ENCODE measurements around the gene IAPP.
A peak's percentile ranks its signal among the peaks of the same experiment; 100 is the strongest.
"Not testable (repeated sequence)": the region's sequence is repeated elsewhere in the genome, so short reads cannot be mapped to it uniquely, and the experiment has no call there.

Gene IAPP

DNA sequence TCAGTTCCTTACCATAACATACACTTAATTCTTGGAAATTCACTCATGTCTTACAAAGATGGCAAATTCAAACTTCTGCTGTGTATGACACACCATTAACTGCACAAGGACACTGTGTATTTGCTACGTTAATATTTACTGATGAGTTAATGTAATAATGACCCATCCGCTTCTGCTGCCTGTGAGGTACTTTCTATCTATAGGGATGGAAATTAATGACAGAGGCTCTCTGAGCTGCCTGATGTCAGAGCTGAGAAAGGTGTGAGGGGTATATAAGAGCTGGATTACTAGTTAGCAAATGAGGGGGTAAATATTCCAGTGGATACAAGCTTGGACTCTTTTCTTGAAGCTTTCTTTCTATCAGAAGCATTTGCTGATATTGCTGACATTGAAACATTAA, at the start of gene IAPP:
IAPP (plus strand) TSS at position 301 of the 400 bp plus-strand sequence. CDS start 450 bp downstream, outside the sequence.
- DNase-seq = no peak

DNA sequence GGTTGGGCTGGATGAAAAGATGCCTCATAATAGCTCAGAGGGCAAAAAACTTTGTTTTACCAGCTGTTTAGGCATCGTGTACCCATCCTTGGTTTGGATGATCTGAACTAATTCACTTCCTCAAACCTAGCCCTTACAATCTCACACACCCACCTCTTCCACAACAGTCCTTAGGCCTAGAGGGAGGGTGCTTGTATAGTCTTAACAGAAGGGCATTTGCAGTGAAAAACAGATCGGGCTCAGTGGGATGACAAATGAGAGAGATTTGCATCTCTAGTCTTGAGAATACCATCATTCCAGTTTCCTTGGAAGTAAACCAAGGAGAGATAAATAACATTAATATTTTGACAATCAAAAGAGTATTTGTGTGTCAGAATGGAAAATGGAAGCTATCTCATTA, 49.0 kb upstream of the IAPP start:
- peak in 1 of 51 donors; percentile 40 for DNase-seq

DNA sequence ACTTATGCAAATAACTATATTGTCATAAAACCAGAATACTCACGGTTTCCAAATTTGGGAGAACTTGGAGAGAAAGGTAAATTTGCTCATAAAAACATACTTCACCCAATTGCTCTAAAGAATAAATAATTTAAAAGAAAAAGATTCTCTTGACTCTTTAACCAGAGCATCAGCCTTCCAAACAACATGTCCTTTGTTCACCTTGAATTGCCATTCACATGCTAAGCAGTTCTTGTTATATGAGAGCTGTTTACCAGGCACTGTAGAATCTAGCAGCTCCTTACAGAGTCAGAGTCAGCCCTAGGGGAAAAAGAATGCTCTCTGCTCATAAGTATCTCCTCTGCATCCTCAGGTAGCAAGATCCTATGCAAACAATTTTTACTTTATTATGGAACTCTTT, 48.2 kb upstream of the IAPP start:
- peak in 4 of 51 donors; percentile 14 to 81 (median 48) for DNase-seq

DNA sequence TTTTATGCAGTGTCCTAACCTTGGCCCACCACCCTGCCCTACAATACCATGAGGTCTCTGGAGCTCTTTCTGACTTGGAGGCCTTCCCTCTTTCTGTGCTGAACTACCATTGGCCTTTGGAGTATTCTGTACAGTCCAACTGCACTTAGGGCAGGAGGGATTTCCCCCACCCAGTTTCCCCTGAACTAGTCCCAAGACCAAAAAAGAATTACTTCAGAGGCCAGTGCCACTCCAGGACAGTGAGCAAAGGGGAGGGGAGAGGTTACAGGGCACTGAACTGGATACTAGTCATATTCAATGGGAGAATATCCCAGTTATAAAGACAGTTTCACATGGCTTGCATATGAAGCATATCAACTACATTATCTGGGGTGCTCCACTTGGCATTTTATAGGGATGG, 44.1 kb upstream of the IAPP start:
- DNase-seq = no peak

DNA sequence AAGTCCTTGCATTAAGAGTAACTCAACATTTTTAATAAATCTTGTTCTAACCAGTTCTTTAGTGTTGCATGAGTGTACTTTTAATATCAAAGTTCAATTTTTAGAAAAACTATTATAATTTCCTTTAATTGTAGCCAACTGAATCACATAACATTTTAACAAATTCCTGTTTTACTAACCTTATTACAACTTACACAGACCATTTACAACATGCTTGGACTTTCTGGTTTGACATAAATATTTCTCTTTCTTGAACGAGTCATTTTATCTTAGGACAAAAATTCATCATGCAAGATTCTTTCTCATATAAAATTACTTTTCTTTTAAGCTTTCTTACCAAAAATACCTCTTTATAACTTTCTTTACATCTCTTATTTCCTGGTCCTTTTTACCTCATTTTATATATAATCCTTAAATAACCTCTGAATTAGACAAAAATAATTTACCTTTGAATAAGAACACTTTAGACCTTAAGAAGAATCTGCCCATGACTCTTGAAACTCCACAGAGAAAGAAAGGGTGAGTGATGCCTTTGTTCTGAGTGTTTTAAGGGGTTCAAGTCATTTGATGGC, 41.9 kb upstream of the IAPP start:
- DNase-seq = no peak

DNA sequence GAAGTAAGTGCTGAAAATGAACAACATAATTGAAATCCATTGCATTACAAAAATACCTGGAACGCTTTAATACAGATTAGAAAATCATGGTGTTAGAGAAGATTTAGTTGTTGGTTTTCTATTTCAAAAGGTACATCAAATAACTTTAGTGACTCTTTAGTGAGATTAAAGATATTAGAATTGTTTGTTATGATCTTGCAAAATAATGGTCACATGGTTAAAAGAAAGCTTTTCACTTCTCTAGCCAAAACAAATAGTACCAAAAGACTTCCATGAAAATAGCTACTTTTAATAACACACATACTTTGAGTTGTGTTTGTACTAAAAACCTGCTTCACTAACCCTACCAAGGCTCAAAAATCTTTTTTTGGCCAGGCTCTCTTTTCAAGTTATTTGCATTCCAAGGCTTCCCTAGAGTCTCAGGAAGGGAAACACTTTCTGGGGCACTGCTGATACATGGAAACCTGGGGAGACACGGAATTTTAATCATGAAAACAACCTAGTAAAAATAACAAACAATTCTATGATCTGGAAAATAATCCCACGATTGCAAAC, 37.9 kb upstream of the IAPP start, which contains the start of gene SLCO1A2:
SLCO1A2 (minus strand) TSS at position 147 of the 555 bp plus-strand sequence. CDS start 270 bp downstream, outside the sequence.
- no peak for DNase-seq

DNA sequence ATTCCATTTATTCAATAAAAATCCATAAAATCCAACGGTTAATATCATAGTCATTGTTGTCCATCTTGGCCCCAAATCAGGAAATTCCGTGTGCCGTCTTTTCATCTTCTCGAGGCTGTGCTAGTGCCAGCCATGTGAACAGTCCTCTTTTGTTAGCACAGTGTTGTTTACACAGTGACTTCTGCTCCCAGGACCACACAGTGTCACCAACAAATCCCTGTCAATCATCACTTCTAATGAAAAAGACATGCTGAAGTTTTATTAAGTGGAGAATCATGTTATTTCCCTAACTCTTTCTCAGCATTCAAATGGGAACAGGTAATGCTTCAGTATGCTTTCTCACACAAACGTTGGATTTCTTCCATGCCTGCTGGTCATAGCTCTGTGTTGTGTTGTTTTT, 36.0 kb upstream of the IAPP start:
- peak in 30 of 51 donors; percentile 2 to 78 (median 31) for DNase-seq

DNA sequence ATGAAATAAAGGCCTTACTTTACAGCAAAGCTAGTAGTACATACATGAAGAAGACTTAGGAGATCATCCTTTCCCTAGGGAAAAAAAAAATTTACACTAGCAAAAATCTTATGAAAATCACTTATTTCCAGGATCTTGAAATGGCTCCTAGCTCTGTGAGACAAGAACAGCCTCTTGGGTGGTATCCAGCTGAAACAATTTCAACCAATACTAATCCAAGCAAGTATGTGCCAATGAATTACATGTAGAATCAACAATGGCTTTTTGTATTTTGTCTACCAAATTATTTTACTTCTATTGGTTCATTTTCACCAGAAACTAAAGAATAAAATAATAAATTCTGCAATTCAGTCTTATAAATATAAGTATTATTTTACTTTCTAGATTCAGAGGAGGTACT, 35.2 kb upstream of the IAPP start:
- DNase-seq = peak in 3 of 51 donors; percentile 12 to 50 (median 17)

DNA sequence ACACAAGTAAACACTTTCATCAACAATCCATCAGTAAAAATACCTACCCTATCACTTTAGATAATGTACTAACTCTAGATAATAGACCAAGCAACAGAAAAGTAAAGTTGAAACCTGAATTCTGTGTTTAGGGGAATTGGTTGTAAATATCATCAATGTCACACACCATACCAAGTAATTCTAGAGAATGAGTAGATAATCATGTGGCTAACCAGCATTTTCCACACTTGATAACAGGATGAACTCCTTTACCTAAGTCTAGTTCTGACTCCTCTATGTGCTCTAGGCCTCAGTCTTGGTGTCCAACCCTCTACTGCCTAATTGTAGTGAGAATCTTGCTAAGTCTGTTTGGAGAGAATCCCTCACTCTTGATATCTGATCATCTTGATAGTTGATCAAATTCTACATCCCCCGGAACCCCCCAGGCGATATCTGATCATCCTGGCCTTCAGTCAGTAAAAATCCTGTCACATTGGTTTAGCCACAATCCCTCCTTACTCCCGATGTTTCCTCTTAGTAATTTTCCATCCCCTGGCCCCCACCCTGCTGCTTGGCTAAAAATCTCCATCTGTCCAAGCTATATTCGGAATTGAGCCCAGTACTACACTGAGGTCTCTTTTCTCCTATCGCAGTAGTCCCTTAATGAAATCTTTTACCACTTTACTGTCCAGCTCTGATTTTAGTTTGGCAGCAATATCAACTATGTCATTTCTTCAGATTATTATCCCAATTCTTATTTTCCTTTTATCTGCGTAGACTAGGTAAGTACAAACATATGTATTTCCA, 34.5 kb upstream of the IAPP start:
- peak in 2 of 51 donors; percentile 35 to 65 for DNase-seq

DNA sequence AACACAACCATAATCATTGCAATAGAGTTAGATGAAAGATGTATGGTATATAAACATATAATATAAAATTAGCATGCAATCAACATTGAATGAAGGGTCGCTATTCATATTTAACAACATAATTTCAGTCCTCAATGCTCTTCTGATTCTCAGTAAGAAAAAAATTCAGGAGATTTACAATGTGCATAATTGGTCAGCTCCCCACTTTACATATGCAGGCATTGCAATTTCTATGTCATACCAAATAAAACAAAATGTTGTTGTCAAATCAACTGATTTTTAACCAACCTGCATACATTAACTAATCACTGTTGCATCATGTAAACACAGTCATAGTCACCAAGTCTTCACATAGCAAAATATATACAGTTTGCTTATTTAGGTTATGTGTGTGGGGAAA, 32.8 kb upstream of the IAPP start:
- no peak for DNase-seq

DNA sequence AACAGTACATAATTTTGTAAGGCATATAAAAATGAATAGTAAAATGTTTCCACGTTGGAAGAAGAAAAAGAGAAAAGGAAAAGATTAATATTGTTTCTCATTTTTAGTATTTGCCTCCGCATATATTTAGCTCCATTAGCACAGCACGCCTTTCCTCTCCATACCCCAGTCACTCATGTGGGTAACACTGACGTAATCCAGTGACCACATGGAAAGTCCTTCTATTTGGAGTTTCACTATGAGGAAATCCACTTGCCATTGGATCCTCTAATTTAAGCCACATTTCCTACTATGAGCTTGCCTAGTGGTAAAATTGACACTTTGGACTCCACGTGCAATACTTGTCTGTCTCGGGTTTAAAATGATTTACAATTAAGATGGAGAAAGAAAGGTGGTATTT, 32.3 kb upstream of the IAPP start:
- no peak for DNase-seq

DNA sequence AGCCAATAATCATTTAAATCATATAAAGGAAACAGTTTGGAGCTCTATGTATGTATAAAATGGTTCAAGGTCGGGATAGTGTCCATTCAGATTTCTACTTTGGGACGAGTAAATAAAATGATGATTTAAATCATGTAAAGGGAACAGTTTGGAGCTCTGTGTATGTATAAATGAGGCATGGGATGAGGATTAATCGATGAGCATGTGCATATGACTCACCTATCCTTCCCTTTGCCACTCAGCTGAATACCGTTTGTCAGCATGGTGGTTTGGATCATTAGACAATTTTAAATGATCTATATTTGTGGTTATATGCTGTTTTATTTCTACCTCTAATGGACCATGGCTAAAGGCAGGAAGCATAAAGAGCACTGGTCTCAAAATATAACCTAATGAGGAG, 30.9 kb upstream of the IAPP start:
- no peak for DNase-seq

DNA sequence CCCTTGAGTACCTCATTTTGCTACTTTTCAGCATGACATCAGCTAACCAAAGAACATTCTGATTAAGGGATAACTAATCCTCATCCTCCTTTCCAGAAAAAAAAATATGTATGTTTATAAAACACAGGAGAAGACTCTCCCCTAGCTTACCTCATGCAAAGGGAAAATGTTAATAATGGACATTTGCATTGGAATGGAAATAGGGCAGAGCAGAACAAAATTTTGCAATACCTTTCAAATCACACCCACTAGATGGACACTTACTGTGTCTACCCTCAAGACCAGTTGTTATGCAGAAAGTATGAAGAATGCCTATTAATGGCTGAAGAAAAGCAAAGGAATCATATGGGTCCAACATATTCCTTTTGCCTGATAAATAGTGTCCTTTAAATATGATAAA, 29.1 kb upstream of the IAPP start:
- DNase-seq = no peak

DNA sequence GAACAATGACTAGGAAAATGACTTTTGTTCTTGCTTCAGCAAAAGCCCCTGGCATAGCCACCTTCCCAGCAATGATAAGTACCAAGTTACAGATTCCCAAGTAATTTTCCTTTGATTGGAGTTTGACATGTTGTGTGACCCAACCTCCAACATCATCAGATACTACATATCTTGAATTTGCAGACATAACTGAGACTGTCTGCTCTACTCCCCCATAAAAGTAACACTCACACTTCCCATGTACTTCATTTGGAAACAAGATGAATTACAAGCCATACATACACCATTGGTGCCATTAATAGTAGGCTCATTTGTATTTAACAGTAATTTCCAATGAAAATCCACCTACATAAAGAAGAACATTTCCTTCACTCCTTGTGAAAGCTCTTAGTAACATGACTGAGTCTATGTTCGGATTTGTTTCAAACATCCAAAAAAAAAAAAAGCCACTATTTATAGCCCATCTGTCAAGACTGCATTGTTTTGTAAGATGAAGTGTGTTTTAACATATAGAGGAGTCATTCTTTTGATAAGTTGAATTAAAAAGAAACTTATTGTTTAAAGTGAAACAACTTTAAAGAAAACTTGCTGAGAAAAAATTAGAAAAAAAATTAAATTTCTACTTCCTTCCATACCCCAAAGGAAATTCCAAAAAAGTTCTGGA, 26.0 kb upstream of the IAPP start:
- DNase-seq = no peak

DNA sequence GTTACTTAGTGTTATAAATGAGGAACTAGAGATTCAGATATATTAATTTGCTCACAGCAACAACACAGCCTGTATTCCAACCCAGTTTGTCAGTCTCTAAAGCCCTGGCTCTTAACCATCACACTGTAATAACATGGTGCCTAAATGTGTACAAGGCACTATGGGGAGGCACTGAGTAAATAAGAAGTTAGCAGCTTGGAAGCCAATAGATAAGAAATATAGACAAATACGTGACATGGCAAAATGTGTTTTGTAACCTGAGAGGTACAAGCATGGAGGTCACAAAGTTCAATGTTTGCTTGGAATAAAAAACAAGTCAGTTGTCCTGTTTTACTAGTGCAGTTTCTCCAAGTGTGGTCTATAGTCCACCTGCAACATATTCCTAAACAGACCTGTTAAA, 21.7 kb upstream of the IAPP start:
- no peak for DNase-seq

DNA sequence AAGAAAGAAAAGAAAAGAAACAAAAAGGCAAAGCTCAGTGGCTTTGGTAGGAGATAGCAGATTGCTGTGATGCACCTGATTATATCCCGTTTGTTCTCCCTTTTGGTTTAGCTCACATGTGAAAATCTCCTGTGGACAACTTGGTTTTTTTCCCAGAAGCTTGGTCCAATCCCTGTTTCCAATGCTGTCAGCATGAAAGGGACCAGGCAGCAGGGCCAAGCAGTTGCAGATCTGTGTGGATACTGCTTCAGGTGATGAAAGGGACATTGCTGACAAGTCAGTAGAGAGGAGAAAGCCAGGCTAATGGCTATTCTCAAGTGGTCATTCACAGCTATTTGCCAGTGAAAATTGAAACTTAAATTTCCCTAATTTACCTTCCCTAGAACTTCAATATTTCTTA, 19.2 kb upstream of the IAPP start:
- DNase-seq = no peak

DNA sequence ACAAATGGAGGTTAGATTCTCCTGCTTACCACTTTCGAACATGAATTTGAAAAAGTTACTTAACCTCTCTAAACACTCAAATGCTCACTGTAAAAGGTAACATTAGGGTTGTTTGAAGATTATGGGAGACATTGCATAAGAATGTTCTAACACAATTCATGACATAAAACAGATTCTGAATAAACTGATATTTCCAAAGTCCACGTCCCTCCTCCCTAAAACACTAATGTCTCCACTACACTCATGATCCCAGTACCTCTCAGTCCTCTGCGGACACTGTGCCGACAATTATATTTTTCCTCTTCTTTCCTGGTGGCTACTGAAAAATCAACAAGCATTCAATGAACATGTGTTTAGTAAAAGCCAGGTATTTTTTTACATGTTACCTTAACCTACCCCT, 18.8 kb upstream of the IAPP start:
- DNase-seq = no peak

DNA sequence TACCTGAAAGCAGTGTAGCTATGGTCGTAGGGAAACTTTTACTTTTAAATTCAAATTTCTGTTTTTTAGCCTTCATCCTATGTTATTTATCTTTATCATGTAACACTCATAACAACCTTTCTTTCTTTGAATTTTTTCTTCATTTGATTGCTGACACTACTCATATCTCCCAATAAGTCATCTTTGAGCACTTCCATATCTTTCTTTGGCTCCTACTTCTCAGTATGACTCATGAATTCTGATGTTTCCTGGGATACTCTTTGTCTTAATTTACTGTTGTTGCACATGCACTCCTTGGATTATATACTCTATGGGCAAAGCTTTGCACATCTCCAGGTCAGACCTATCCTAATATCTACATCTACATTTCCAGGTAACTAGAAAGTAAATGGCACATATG, 18.1 kb upstream of the IAPP start:
- no peak for DNase-seq

DNA sequence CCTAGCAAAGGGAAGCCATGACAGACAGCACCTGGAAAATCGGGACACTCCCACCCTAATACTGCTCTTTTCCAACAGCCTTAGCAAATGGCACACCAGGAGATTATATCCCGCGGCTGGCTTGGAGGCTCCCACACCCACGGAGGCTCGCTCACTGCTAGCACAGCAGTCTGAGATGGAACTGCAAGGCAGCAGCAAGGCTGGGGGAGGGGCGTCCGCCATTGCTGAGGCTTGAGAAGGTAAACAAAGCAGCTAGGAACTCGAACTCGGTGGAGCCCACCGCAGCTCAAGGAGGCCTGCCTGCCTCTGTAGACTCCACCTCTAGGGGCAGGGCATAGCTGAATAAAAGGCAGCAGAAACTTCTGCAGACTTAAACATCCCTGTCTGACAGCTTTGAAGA, 12.1 kb upstream of the IAPP start:
- DNase-seq = not testable (repeated sequence)

DNA sequence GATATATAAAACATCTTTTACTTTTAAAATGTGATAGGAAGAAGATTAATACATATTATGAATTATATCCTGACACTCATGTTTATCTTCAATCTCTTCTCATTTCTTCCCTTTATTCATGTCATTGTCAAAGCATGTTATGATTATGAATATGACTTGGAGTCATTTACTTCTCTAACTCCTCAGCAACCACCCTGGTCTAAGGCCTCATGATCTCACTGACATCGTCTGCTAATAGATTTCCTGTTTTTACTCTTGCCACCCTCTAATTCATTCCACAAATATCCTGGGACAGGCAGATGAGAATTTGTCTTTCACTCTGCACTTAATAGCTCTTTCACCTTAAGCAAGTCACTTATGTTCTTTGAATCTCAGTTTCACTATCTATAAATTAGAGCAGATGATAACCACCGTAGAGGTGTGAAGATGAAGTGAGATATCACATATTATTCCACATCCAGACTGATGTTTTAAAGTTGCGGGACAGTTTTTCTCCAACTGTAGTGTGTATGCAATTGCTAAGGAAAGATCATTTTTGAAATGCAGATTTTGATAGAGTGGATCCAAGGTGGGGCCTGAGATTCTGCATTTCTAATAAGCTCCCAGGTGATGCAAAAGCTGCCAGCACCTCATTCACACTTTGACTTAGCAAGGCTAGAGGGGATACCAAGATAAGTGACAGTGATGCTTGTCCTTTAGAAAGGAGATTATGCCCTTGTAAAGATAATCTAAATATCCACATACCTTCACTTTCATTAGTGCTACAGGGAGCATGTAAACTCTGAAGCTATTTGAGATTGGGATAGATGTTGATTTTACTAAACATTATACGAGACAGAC, 3.3 kb upstream of the IAPP start:
- DNase-seq = no peak

DNA sequence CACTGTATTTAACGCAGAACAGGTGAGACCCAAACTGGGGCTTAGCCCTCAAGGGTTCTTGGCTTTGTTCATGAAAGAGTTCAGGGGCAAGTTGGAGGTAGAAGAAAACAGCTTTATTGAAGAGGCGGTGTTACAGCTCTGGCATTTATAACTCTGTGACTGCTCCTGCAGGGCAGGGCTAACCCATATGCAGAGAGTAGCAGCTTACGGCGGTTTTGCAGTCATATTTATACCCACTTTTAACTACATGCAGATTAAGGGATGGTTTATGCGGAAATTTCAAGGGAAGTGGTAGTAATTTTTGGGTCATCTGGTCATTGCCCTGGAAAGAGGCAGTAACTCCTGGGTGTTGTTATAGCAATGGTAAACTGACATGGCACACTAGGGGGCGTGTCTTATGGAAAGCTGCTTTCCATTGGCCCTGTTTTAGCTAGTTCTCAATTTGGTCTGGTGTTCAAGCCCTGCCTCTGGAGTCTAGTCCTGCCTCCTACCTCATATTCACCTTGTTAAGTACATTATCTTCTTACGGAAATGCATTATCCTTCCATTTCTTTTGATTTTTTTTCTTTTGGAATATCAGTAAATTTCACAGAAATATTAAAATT, 1.8 kb upstream of the IAPP start:
- no peak for DNase-seq

All from hypothalamus (tissue), 51 donors.